ENCODE measurements around the gene KAT7. TPM values are rescaled to one million over a fixed set of nuclear protein-coding genes. Genes with fewer than 3 reads are reported as not detected.

KAT7 gene
- total RNA-seq, 1 experiment from 2014 or later: 90.6 TPM

DNA sequence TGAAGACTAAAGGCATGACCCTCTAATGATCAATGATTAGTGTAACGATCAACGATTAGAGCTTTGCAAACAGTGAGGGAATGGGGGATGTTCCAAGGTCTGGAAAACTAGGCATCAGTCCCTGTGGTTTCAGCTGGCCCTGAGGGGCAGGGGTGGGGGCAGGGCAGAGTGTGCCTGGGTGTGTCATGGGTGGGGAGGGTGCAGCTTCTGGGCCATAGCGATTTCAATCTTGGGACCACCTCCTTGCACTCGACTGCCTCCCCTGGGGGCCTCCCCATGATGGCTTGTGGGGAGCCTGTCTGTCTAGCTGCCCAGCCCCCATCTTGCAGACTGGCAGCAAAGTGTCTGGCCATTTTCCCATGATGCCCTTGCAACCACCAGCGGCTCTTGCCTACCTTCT lies 51.0 kb downstream of the KAT7 start:
- Mint-ChIP-seq H3K27me3 (ENCODE audit: unreplicated experiment) (no peaks in the 10 kb centered on the region), H3K27ac (ENCODE audit: unreplicated experiment) (no peak overlapping the region), H3K9me3 (ENCODE audit: low read depth, unreplicated experiment) (no peaks in the 10 kb centered on the region), H3K4me3 (ENCODE audit: low read depth, unreplicated experiment) (no peak overlapping the region), H3K36me3 (ENCODE audit: insufficient read depth, unreplicated experiment) (peaks cover 40% of the 10 kb centered on the region), H3K4me1 (ENCODE audit: low read depth, unreplicated experiment) (peaks cover 37% of the 10 kb centered on the region)
- intact Hi-C loops (cut with micrococcal nuclease; ENCODE audit: unreplicated experiment): no loop called here
- DNase-seq: no peak
- TF ChIP-seq, protein P1, sequence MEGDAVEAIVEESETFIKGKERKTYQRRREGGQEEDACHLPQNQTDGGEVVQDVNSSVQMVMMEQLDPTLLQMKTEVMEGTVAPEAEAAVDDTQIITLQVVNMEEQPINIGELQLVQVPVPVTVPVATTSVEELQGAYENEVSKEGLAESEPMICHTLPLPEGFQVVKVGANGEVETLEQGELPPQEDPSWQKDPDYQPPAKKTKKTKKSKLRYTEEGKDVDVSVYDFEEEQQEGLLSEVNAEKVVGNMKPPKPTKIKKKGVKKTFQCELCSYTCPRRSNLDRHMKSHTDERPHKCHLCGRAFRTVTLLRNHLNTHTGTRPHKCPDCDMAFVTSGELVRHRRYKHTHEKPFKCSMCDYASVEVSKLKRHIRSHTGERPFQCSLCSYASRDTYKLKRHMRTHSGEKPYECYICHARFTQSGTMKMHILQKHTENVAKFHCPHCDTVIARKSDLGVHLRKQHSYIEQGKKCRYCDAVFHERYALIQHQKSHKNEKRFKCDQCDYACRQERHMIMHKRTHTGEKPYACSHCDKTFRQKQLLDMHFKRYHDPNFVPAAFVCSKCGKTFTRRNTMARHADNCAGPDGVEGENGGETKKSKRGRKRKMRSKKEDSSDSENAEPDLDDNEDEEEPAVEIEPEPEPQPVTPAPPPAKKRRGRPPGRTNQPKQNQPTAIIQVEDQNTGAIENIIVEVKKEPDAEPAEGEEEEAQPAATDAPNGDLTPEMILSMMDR (IDR thresholded peaks at IDR 0.05; ENCODE audit: unreplicated experiment): no peak
- CTCF ChIA-PET: interaction anchor here (1.2 kb wide), 1 partner anchor 8 kb away, joined by 4 read pairs; no protein-coding TSS in a partner anchor
- BruUV-seq (replicated peaks): no TSS peak

DNA sequence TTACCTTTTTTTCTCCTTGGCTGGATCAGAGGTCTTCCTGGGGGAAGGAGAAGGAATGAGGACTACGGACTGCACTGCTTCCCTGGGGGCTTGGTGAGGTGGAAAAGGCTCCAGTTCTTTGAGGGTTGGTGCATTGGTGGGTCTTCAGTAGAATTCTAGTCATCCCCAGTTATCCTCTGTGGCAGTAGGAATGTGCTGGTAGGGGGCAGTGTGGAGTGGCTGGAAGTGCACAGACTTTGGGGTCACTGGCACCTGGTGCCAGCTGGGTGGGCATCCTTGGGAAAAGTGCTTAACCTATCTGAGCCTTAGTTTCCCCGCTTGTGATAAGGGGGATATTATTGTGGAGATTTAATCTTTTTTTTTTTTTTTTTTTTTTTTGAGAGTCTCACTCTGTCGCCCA lies 53.1 kb downstream of the KAT7 start:
- H3K4me3 Mint-ChIP-seq (ENCODE audit: low read depth, unreplicated experiment): no peak overlapping the region
- no peak overlapping the region for H3K27ac Mint-ChIP-seq (ENCODE audit: unreplicated experiment)
- DNase-seq: no peak
- TF ChIP-seq, protein P1 (IDR thresholded peaks at IDR 0.05; ENCODE audit: unreplicated experiment): no peak
- CTCF ChIA-PET: no interaction called here
- no peaks in the 10 kb centered on the region for H3K9me3 Mint-ChIP-seq (ENCODE audit: low read depth, unreplicated experiment)
- peaks cover 26% of the 10 kb centered on the region for H3K36me3 Mint-ChIP-seq (ENCODE audit: insufficient read depth, unreplicated experiment)
- intact Hi-C loops (cut with micrococcal nuclease; ENCODE audit: unreplicated experiment): no loop called here
- H3K4me1 Mint-ChIP-seq (ENCODE audit: low read depth, unreplicated experiment): peaks cover 21% of the 10 kb centered on the region
- H3K27me3 Mint-ChIP-seq (ENCODE audit: unreplicated experiment): no peaks in the 10 kb centered on the region
- BruUV-seq (replicated peaks): no TSS peak

DNA sequence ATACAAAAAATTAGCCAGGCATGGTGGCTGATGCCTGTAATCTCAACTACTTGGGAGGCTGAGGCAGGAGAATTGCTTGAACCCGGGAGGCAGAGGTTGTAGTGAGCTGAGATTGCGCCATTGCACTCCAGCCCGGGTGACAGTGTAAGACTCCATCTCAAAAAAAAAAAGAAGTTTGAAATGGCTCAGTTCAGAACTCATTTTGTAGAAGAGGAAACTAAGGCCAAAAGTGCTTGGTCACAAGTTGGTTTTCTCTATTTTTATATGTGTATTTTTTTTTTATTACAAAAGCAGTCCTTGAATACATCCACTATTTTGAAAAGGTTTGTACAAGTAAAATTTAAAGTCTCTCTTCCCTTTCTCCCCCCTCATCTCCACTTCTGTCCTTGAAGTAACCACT lies 53.9 kb downstream of the KAT7 start:
- H3K4me1 Mint-ChIP-seq (ENCODE audit: low read depth, unreplicated experiment): peaks cover 13% of the 10 kb centered on the region
- H3K9me3 Mint-ChIP-seq (ENCODE audit: low read depth, unreplicated experiment): no peaks in the 10 kb centered on the region
- DNase-seq: no peak
- H3K27me3 Mint-ChIP-seq (ENCODE audit: unreplicated experiment): no peaks in the 10 kb centered on the region
- H3K4me3 Mint-ChIP-seq (ENCODE audit: low read depth, unreplicated experiment): no peak overlapping the region
- TF ChIP-seq, protein P1 (IDR thresholded peaks at IDR 0.05; ENCODE audit: unreplicated experiment): no peak
- H3K27ac Mint-ChIP-seq (ENCODE audit: unreplicated experiment): no peak overlapping the region
- BruUV-seq (replicated peaks): no TSS peak
- intact Hi-C loops (cut with micrococcal nuclease; ENCODE audit: unreplicated experiment): no loop called here
- H3K36me3 Mint-ChIP-seq (ENCODE audit: insufficient read depth, unreplicated experiment): peaks cover 18% of the 10 kb centered on the region
- CTCF ChIA-PET: interaction anchor here (1.5 kb wide), 1 partner anchor 20 kb away, joined by 3 read pairs; no protein-coding TSS in a partner anchor

DNA sequence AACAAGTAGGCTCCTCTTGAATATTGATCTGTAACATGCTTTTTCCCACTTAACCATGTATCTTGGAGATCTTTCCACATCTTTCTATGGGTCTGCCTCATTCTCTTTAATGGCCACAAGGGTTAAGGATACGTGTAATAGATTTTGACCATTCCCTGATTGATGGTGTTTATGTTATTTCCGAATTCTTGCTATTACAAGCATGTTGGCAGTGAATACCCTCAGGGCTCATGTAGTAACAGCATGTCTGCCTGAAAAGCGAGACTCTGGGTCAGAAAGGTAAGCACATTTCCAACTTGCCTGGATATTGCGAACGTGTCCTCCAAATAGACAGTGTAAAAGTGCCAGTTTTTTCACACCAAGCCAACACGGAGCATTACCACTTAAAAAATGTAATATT lies 54.4 kb downstream of the KAT7 start:
- TF ChIP-seq, protein P1 (IDR thresholded peaks at IDR 0.05; ENCODE audit: unreplicated experiment): no peak
- Mint-ChIP-seq H3K27me3 (ENCODE audit: unreplicated experiment) (no peaks in the 10 kb centered on the region), H3K4me1 (ENCODE audit: low read depth, unreplicated experiment) (peaks cover 8% of the 10 kb centered on the region), H3K9me3 (ENCODE audit: low read depth, unreplicated experiment) (no peaks in the 10 kb centered on the region), H3K36me3 (ENCODE audit: insufficient read depth, unreplicated experiment) (peaks cover 13% of the 10 kb centered on the region), H3K4me3 (ENCODE audit: low read depth, unreplicated experiment) (no peak overlapping the region), H3K27ac (ENCODE audit: unreplicated experiment) (no peak overlapping the region)
- DNase-seq: no peak
- no TSS peak for BruUV-seq (replicated peaks)
- intact Hi-C loops (cut with micrococcal nuclease; ENCODE audit: unreplicated experiment): no loop called here
- CTCF ChIA-PET: interaction anchor here (1.5 kb wide), 1 partner anchor 21 kb away, joined by 3 read pairs; no protein-coding TSS in a partner anchor
